ENCODE measurements around the gene MYO1B.

- no peak for TF ChIP-seq CTCF (conservative IDR thresholded peaks at IDR 0.05; ENCODE audit: low read depth, low read length)
- TF ChIP-seq EZH2 (IDR thresholded peaks at IDR 0.05; ENCODE audit: borderline replicate concordance, low read depth, low read length, poor library complexity, severe bottlenecking): no peak
Observed at GRCh38 chr2:191241418-191241817, 3.8 kb upstream of the MYO1B start.

All from A673 (cell line).